HG02763 (cell line): ENCODE results near the gene MARK3.

Experiments
- ATAC-seq: cut with Tn5 transposase; IDR thresholded peaks from one replicate; pipeline ENCODE4 v1.9.1; 2021; ENCODE audit warnings: mild to moderate bottlenecking, moderate library complexity; ENCODE audit not compliant: unreplicated experiment

The MARK3 gene

GRCh38 chr14:103535081-103535890, 150.1 kb downstream of the MARK3 start:
- no peak for ATAC-seq

- ATAC-seq, result no peak
Measured at GRCh38 chr14:103535891-103536565, 150.8 kb downstream of the MARK3 start.

- no peak for ATAC-seq
Measured at GRCh38 chr14:103536693-103537092, 151.5 kb downstream of the MARK3 start.

GRCh38 chr14:103537175-103537990, 152.2 kb downstream of the MARK3 start:
- no peak for ATAC-seq

GRCh38 chr14:103538291-103539055, 153.3 kb downstream of the MARK3 start:
- ATAC-seq, result no peak

- no peak for ATAC-seq
Measured at GRCh38 chr14:103539056-103539825, 154.0 kb downstream of the MARK3 start.

- no peak for ATAC-seq
Measured at GRCh38 chr14:103540821-103541708, 155.8 kb downstream of the MARK3 start.

- no peak for ATAC-seq
Measured at GRCh38 chr14:103541709-103542604, 156.7 kb downstream of the MARK3 start.

GRCh38 chr14:103542605-103543088, 157.4 kb downstream of the MARK3 start:
- ATAC-seq, result no peak

GRCh38 chr14:103543140-103543539, 157.9 kb downstream of the MARK3 start:
- ATAC-seq, result no peak

GRCh38 chr14:103543721-103544387, 158.6 kb downstream of the MARK3 start:
- ATAC-seq, result no peak

GRCh38 chr14:103544388-103545218, 159.4 kb downstream of the MARK3 start:
- ATAC-seq, result no peak

- no peak for ATAC-seq
Measured at GRCh38 chr14:103545219-103545914, 160.2 kb downstream of the MARK3 start.

- ATAC-seq, result no peak
Measured at GRCh38 chr14:103545915-103546651, 160.9 kb downstream of the MARK3 start.
